K562 (cell line): Measurements from ENCODE around the gene PABPC1L2A.
"Not testable (repeated sequence)": the region's sequence is repeated elsewhere in the genome, so short reads cannot be mapped to it uniquely, and the experiment has no call there.

Experiments
- FOSL1 ChIP-seq: fragments of 200-800 bp; sonication (Bioruptor generic); conservative IDR thresholded peaks from 2 replicates; pipeline ENCODE4 v1.6.1; 2016; ENCODE audit warnings: missing genetic modification characterization, missing compliant biosample characterization
- FOXA1 ChIP-seq: fragments of 450-650 bp; IDR thresholded peaks from 2 replicates; pipeline ENCODE4 v1.6.1; 2016; ENCODE audit warnings: mild to moderate bottlenecking, borderline replicate concordance
- GABPA ChIP-seq: fragments of 200-800 bp; sonication (Bioruptor generic); conservative IDR thresholded peaks from 2 replicates; pipeline ENCODE4 v1.6.1; 2016; ENCODE audit warnings: low read depth, missing genetic modification characterization, missing compliant biosample characterization
- GATA2 ChIP-seq: sonication (generic); formaldehyde crosslinking; IDR thresholded peaks from 2 replicates; pipeline ENCODE4 v1.4.0; 2020; ENCODE audit warnings: mild to moderate bottlenecking, missing genetic modification reagents
- MLX ChIP-seq, 2 experiments: fragments of 450-650 bp in 1 of 2; sonication (generic) in 1 of 2; formaldehyde crosslinking; conservative IDR thresholded peaks; 2 replicates each; pipeline versions ENCODE4 v1.4.0 to v1.8.1; 2020 to 2022; ENCODE audit warnings: mild to moderate bottlenecking in 1 of 2, missing genetic modification reagents in 1 of 2
- PCBP2 ChIP-seq: fragments of 200-400 bp; formaldehyde crosslinking; IDR thresholded peaks from 2 replicates; pipeline ENCODE4 v1.6.1; 2018; ENCODE audit warnings: low read length, low read depth, mild to moderate bottlenecking, moderate library complexity; ENCODE audit not compliant: poor library complexity, severe bottlenecking
- POLR2AphosphoS5 ChIP-seq: IDR thresholded peaks from 2 replicates; pipeline ENCODE4 v1.6.1; 2011; ENCODE audit warnings: mild to moderate bottlenecking, low read depth, low read length, moderate library complexity; ENCODE audit not compliant: control insufficient read depth, insufficient read depth
- ZNF224 ChIP-seq: sonication (generic); formaldehyde crosslinking; IDR thresholded peaks from 2 replicates; pipeline ENCODE4 v1.8.0; 2022; ENCODE audit warnings: mild to moderate bottlenecking, missing genetic modification reagents
- ZNF408 ChIP-seq: fragments of 250-450 bp; sonication (Bioruptor Pico); IDR thresholded peaks from 2 replicates; pipeline ENCODE4 v1.4.0; 2020; ENCODE audit warnings: low read depth, mild to moderate bottlenecking, moderate library complexity

GRCh38 chrX:73079024-73079562 is at the start of gene PABPC1L2A:
- TF ChIP-seq ZNF408; POLR2AphosphoS5; MLX (CRISPR knock-in tag; conservative IDR thresholded peaks at IDR 0.05); ZNF224 (CRISPR knock-in tag); PCBP2; GABPA (tag); GATA2 (CRISPR knock-in tag); FOSL1 (tag); FOXA1: not testable (repeated sequence)
